ENCODE results near the gene NSUN7.
"Not testable (repeated sequence)": the region's sequence is repeated elsewhere in the genome, so short reads cannot be mapped to it uniquely, and the experiment has no call there.

Gene NSUN7

GRCh38 chr4:40736910-40737309, 12.8 kb upstream of the NSUN7 start:
- no peak for DNase-seq

- no peak for DNase-seq
Observed at GRCh38 chr4:40737879-40738278, 11.9 kb upstream of the NSUN7 start.

GRCh38 chr4:40739347-40739746, 10.4 kb upstream of the NSUN7 start:
- DNase-seq, result no peak

- no peak for DNase-seq
Observed at GRCh38 chr4:40744218-40744617, 5.5 kb upstream of the NSUN7 start.

GRCh38 chr4:40745285-40745984, 4.3 kb upstream of the NSUN7 start:
- DNase-seq, result no peak

GRCh38 chr4:40747207-40747835, 2.4 kb upstream of the NSUN7 start:
- no peak for DNase-seq

GRCh38 chr4:40750461-40751258, 905 bp downstream of the NSUN7 start:
- DNase-seq, result peak; percentile 54

- DNase-seq, result no peak
Observed at GRCh38 chr4:40755616-40756015, 5.9 kb downstream of the NSUN7 start.

GRCh38 chr4:40763228-40763716, 13.5 kb downstream of the NSUN7 start:
- no peak for DNase-seq

- no peak for DNase-seq
Observed at GRCh38 chr4:40769266-40769665, 19.5 kb downstream of the NSUN7 start.

- no peak for DNase-seq
Observed at GRCh38 chr4:40778090-40778489, 28.3 kb downstream of the NSUN7 start.

- DNase-seq, result no peak
Observed at GRCh38 chr4:40782876-40783275, 33.1 kb downstream of the NSUN7 start.

GRCh38 chr4:40785727-40786126, 36.0 kb downstream of the NSUN7 start:
- DNase-seq, result no peak

GRCh38 chr4:40788331-40788730, 38.6 kb downstream of the NSUN7 start:
- DNase-seq, result no peak

GRCh38 chr4:40789031-40789430, 39.3 kb downstream of the NSUN7 start:
- DNase-seq, result no peak

- no peak for DNase-seq
Observed at GRCh38 chr4:40789771-40790170, 40.0 kb downstream of the NSUN7 start.

- DNase-seq, result no peak
Observed at GRCh38 chr4:40800064-40800463, 50.3 kb downstream of the NSUN7 start.

- no peak for DNase-seq
Observed at GRCh38 chr4:40804598-40804997, 54.8 kb downstream of the NSUN7 start.

- DNase-seq, result no peak
Observed at GRCh38 chr4:40808926-40809457, 59.2 kb downstream of the NSUN7 start.

GRCh38 chr4:40811956-40812355, 62.2 kb downstream of the NSUN7 start:
- DNase-seq, result no peak

- DNase-seq, result no peak
Observed at GRCh38 chr4:40812386-40812785, 62.6 kb downstream of the NSUN7 start.

GRCh38 chr4:40812856-40813255, 63.1 kb downstream of the NSUN7 start:
- DNase-seq, result no peak

- not testable (repeated sequence) for DNase-seq
Observed at GRCh38 chr4:40817157-40817556, 67.4 kb downstream of the NSUN7 start.

GRCh38 chr4:40820101-40820500, 70.3 kb downstream of the NSUN7 start:
- no peak for DNase-seq
